GM21825 (cell line): Measurements from ENCODE around the gene KAT2B.
A peak's percentile ranks its signal among the peaks of the same experiment; 100 is the strongest.

ENCODE experiments used
- ATAC-seq: cut with Tn5 transposase; IDR thresholded peaks from one replicate; pipeline ENCODE4 v1.9.1; 2021; ENCODE audit warnings: mild to moderate bottlenecking, moderate library complexity; ENCODE audit not compliant: unreplicated experiment

KAT2B gene

GRCh38 chr3:20141316-20141715, 101.1 kb downstream of the KAT2B start:
- ATAC-seq: no peak

DNA sequence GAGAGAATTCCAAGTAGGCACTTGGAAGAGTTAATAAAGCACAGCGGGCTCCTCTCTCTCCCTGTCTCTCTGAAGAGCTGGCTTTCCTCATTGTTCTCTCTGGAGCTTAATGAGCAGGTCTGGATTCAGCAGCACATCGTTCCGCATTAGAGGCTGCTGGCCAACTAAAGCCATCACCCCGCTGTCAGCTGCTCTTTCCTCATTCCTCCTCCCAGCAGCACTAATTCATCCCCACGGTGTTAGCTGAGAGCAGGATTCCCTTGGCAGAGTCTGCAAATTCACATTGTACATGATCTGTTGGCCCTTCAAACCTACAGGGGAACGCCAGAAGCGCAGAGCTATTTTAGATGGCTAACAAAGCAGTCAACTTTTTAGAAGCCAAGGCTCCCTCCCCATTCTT, 101.6 kb downstream of the KAT2B start:
- ATAC-seq: no peak

DNA sequence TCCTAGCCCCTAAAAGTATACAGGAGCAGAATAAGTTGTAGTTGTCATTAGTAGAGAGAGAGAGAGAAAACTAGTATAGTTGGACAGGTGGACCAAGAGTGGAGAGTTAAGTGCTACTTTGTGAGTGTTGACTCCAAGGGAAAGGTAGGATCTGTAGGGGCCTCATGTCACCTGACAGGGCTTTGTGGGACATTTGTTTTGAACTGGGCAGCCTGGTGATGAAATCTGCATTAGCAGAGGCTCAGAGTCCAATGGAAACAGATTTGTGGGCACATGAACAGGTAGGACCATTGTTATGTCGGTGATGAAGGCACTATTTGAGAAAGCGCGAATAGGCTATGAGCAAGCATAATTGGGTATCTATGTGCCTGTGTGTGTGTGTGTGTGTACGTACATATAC, 102.3 kb downstream of the KAT2B start:
- no peak for ATAC-seq

GRCh38 chr3:20143519-20143918, 103.3 kb downstream of the KAT2B start:
- ATAC-seq: no peak

DNA sequence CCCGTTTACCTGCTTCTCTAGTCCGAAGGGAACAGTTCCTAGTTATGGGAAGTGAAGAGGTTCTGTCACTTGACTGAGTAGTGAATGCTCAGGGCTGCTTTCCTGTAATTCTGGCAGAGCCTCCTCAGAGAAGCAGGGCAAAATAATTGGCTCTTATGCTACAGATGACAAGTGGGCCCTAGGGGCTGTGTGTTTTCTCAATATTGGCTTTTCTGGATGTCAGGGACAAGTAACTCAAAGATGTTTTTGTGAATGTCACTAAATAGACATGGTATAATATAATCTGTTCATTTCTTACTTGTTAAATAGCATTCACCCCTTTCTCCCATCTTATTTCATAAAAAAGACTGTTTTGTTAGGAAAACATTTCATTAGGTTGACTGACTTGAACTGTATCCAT, 105.6 kb downstream of the KAT2B start:
- ATAC-seq: no peak

DNA sequence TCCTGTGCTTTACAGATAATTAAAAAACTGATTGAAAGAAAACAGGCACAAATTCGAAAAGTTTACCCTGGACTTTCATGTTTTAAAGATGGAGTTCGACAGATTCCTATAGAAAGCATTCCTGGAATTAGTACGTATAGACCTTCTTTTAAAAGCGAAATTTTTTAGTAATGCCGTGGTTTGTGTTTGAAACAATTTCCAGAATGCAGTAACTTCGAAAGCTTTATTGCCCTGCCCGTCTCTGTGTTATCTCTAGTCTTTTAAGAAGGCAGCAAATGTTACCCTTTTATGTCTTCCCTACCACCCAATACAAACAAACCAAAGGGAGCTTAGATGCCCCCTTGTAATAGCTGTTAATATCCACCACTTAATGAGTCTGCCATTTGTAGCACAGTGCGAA, 106.1 kb downstream of the KAT2B start:
- no peak for ATAC-seq

- ATAC-seq: no peak
These were observed 107.1 kb downstream of the KAT2B start for GRCh38 chr3:20147361-20147760.

DNA sequence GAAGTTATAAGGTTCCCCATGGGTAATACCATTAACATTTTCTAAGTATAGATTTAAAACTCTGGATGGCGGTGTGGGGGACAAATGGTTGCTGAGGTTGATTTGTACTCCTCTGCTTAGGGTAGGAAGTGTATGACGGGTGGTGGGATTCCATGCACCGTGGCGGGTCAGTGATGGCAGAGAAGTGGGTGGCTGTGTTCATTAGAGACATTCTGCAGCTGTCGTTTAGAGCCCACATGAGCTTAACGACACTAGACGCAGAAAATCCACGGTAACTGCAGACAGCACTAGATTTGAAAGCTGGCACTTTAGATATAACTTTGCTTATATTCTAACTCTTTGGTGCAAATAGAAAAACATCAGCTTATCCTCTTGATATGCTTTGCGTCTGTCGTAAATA, 108.2 kb downstream of the KAT2B start:
- ATAC-seq: no peak

DNA sequence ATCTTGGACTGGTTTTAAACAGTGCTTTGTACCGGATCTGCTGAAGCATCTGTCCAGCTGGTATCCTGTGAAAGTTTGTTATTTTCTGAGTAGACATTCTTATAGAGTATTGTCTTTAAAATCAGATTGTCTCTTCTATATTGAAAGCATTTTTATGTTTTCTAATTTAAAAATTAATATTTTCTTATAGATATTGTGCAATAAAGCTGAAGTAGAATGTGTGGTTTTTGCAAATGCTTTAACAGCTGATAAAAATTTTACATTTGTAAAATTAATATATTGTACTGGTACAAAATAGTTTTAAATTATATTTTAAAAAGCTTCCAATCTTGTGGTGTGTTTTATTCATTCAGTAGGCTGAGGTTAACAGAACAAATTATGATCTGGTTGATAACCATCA, 113.8 kb downstream of the KAT2B start:
- ATAC-seq: no peak

- no peak for ATAC-seq
These were observed 114.7 kb downstream of the KAT2B start for GRCh38 chr3:20154928-20155327.

- no peak for ATAC-seq
These were observed 120.0 kb downstream of the KAT2B start for GRCh38 chr3:20160230-20160629.

DNA sequence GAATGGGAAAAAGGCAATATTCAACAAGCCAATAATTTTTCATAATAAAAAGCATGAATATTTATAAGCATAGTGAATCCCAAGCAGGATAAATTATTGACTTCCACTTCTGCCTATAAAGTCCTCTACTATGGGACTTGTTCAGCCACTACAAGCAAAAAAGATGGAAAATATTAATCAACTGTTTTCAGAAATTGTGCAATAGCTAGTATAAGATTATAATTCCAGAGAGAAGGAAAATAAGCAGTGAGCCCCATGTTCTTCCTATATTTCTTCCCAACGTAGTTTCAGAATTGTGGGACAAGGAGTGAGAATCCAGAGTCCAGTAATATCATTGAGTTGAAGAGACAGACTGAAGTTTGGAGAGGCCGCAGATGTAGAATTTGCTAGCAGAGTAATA, 121.5 kb downstream of the KAT2B start:
- ATAC-seq: no peak

GRCh38 chr3:20173844-20174410, 133.7 kb downstream of the KAT2B start:
- no peak for ATAC-seq

DNA sequence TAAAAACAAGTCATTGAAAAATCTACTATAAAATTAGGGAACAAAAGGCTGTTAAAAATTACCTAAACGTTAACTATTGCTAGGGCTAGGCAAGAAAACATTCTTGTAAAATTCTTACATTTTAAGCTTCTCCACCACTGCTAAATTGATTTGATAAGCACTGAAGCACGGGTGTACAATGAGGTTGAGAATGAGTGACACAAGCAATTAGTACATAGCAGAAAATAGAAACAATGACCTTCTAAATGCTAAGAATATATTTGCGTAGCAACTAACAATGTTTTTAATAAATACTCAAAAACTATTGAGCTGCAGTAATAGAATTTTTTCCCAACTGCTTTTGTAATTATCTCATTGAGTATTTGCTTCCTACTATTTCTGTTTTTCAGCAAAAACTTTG, 141.0 kb downstream of the KAT2B start:
- no peak for ATAC-seq

GRCh38 chr3:20182206-20182605, 142.0 kb downstream of the KAT2B start:
- ATAC-seq: no peak

DNA sequence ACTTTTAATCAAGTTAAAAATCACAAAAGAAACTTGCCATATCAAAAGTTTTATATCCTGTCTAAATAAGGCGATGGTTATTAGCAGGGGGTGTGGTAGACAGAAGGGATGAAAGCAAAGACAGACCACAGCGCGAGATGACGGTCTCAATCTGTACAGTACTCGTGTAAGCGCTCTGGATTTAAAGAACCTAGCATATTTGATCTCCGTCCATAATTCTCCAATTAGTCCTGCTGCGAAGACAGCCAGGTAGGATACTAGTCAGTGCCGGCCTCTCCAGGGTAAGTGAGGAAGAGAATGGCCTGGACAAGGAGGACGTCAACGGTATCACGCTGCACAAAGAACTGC, 145.1 kb downstream of the KAT2B start:
- ATAC-seq: peak; percentile 12

DNA sequence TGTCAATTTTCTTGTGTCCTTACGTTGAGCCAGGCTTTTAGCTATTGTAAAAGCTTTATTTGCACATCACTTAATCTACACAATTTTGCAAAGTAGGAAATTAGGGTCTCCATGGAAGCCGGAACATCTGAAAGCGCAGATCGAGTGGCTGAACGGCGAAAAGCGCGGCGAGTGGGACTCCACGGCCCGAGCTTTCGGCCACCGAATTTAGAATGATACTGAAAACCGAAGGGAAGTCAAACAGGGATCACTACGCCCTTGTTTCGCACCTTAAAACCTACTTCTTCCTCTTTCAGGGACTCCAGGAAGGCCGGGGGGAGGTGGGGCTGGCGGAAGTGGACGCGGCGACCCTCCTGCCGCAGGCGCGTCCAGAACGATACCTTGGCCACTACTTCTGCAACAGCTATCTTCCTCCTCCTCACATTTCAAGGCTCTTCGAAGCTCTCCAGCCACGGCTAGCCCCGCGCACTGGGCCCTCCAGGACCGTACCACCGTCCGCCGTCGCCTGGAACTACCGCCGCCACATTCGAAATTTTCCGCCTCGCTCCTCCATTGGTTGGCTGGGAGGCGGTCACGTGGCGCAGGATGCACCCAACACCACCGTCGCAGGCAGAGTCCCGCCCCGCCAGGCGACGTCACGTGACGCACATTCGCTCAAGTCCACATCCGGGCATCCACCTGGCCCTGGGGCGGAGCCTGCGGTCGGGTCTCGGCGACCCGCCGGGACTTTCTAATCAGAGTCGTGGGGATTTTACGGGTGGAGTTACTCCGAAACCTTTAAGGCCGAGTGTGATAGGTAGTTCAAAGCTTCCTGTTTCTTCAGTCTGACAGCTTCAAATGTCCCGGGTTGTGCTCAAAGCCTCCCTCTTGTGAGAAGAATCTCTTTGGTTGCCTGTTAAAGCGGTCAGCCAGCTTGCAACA, 145.7 kb downstream of the KAT2B start, which contains the start of gene SGO1:
TSS of gene SGO1 (minus strand) at position 528 of the 921 bp plus-strand sequence. CDS start 2,179 bp downstream, outside the sequence.
- peak; percentile 92 for ATAC-seq

DNA sequence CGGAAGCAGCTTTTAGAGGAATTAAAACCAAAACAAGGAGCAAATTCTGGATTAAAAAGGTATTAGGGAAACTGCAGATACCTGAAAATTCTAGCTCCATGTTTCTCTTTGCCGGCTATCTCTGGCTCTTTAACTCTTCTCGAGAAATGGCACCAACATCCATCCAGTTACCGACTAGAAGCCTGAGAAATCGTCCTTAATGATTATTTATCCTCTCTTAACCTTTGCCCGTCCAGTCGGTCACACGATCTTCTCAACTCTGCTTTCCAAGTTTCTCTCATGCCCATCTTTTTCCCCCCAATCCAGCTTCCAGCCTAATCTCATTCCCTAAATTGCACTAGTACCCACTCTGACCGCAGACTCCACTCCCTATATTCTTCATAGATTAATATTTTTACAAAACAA, 146.4 kb downstream of the KAT2B start:
- peak; percentile 4 for ATAC-seq

GRCh38 chr3:20190991-20191390, 150.7 kb downstream of the KAT2B start:
- ATAC-seq: no peak

GRCh38 chr3:20194793-20195460, 154.7 kb downstream of the KAT2B start:
- ATAC-seq: no peak

DNA sequence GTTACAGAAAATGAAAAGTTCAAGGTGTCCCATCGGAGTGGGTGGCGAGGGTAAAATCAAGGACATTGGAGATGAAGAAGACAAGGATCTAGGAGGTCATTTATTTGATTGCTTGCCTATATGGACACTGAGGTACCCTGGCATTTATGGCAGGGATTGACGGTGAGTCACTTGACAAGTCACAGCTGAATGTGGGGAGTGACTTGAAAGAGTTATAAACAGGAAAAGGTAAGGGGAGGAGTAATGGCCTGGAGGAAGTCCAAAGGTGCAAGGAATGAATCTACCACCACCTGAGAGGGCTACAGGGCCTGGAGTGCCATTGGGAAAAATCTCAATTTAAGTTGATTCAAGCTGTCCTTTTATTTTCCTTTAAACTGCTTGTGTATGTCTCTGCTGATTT, 157.5 kb downstream of the KAT2B start:
- no peak for ATAC-seq

- ATAC-seq: no peak
These were observed 160.9 kb downstream of the KAT2B start for GRCh38 chr3:20201143-20201542.
